HL-60 (cell line): ENCODE measurements around the gene DUSP28.

Experiments
- DNase-seq, 2 experiments: peaks; one replicate each; pipeline ENCODE4 v3.0.0-alpha.2; 2010 to 2020; ENCODE audit warnings: low read depth in 1 of 2, low spot score in 1 of 2
- H3K27ac ChIP-seq: fragments of 250-450 bp; sonication (Bioruptor Pico); replicated peaks from 2 replicates; pipeline ENCODE4 v1.5.1; 2020; ENCODE audit warnings: mild to moderate bottlenecking, moderate library complexity
- H3K27me3 ChIP-seq: fragments of 250-450 bp; sonication (Bioruptor Pico); 2 replicates; pipeline ENCODE4 v1.5.1; 2021; ENCODE audit warnings: mild to moderate bottlenecking, moderate library complexity; ENCODE audit not compliant: insufficient read depth, poor library complexity, severe bottlenecking
- H3K4me3 ChIP-seq: replicated peaks from 2 replicates; pipeline ENCODE4 v1.5.1; 2011; ENCODE audit warnings: mild to moderate bottlenecking, control low read depth, low read length; ENCODE audit not compliant: insufficient read depth
- GABPA ChIP-seq: IDR thresholded peaks from 2 replicates; pipeline ENCODE4 v1.6.1; 2012; ENCODE audit warnings: low read depth
- POLR2AphosphoS5 ChIP-seq: IDR thresholded peaks from 2 replicates; pipeline ENCODE4 v1.6.1; 2012; ENCODE audit warnings: low read depth
- SPI1 ChIP-seq: IDR thresholded peaks from 2 replicates; pipeline ENCODE4 v1.6.1; 2012; ENCODE audit warnings: low read depth, mild to moderate bottlenecking, borderline replicate concordance
- TF ChIP-seq, protein P1 (sequence below): IDR thresholded peaks from one replicate; pipeline ENCODE4 v1.5.1; 2011; ENCODE audit warnings: low read length, control low read depth, inconsistent platforms; ENCODE audit not compliant: insufficient read depth
- TF ChIP-seq, protein P2 (sequence below): IDR thresholded peaks from 2 replicates; pipeline ENCODE4 v1.6.1; 2012; ENCODE audit warnings: low read depth; ENCODE audit not compliant: insufficient replicate concordance

The DUSP28 gene

DNA sequence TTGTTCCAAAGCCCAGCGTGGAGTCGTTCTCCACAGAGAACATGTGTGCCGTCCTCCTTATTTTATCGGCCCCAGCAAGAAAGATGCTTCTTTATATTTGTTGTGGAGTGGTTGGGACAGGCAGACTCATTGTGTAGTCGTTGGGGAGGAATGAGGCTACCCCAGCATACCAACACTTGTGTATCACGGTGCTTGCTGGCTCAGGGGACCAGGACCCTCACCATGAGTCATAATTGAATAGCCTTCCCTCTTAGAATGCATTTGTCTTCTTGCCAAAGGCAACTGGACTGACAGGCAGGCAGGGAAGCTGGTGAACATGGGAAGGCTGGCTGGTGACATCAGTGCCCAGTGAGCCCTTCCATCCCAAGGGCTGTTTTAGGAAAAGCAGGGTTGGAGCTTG lies 31.1 kb downstream of the DUSP28 start:
- no peak for TF ChIP-seq GABPA
- TF ChIP-seq, protein P1, sequence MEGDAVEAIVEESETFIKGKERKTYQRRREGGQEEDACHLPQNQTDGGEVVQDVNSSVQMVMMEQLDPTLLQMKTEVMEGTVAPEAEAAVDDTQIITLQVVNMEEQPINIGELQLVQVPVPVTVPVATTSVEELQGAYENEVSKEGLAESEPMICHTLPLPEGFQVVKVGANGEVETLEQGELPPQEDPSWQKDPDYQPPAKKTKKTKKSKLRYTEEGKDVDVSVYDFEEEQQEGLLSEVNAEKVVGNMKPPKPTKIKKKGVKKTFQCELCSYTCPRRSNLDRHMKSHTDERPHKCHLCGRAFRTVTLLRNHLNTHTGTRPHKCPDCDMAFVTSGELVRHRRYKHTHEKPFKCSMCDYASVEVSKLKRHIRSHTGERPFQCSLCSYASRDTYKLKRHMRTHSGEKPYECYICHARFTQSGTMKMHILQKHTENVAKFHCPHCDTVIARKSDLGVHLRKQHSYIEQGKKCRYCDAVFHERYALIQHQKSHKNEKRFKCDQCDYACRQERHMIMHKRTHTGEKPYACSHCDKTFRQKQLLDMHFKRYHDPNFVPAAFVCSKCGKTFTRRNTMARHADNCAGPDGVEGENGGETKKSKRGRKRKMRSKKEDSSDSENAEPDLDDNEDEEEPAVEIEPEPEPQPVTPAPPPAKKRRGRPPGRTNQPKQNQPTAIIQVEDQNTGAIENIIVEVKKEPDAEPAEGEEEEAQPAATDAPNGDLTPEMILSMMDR: no peak
- Histone ChIP-seq H3K27me3 (no peaks in the 10 kb centered on the region), H3K27ac (no peak overlapping the region), H3K4me3 (no peak overlapping the region)
- DNase-seq: no peak

DNA sequence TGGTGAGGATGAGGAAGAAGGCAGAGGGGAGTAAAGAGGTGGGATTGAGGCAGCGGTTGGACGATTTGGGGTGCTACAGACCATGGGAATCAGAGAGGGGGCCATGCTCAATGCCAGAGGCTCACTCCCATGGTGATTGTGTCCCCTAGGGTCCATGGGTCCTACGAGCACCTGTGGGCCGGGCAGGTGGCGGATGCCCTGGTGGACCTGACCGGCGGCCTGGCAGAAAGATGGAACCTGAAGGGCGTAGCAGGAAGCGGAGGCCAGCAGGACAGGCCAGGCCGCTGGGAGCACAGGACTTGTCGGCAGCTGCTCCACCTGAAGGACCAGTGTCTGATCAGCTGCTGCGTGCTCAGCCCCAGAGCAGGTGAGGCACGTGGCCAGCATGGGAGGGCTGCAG lies 31.6 kb downstream of the DUSP28 start:
- TF ChIP-seq POLR2AphosphoS5: no peak
- TF ChIP-seq, protein P1: no peak
- TF ChIP-seq, protein P2, sequence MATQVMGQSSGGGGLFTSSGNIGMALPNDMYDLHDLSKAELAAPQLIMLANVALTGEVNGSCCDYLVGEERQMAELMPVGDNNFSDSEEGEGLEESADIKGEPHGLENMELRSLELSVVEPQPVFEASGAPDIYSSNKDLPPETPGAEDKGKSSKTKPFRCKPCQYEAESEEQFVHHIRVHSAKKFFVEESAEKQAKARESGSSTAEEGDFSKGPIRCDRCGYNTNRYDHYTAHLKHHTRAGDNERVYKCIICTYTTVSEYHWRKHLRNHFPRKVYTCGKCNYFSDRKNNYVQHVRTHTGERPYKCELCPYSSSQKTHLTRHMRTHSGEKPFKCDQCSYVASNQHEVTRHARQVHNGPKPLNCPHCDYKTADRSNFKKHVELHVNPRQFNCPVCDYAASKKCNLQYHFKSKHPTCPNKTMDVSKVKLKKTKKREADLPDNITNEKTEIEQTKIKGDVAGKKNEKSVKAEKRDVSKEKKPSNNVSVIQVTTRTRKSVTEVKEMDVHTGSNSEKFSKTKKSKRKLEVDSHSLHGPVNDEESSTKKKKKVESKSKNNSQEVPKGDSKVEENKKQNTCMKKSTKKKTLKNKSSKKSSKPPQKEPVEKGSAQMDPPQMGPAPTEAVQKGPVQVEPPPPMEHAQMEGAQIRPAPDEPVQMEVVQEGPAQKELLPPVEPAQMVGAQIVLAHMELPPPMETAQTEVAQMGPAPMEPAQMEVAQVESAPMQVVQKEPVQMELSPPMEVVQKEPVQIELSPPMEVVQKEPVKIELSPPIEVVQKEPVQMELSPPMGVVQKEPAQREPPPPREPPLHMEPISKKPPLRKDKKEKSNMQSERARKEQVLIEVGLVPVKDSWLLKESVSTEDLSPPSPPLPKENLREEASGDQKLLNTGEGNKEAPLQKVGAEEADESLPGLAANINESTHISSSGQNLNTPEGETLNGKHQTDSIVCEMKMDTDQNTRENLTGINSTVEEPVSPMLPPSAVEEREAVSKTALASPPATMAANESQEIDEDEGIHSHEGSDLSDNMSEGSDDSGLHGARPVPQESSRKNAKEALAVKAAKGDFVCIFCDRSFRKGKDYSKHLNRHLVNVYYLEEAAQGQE: no peak
- TF ChIP-seq SPI1: no peak
- Histone ChIP-seq H3K27ac (no peak overlapping the region), H3K4me3 (no peak overlapping the region), H3K27me3 (no peaks in the 10 kb centered on the region)
- no peak for DNase-seq

DNA sequence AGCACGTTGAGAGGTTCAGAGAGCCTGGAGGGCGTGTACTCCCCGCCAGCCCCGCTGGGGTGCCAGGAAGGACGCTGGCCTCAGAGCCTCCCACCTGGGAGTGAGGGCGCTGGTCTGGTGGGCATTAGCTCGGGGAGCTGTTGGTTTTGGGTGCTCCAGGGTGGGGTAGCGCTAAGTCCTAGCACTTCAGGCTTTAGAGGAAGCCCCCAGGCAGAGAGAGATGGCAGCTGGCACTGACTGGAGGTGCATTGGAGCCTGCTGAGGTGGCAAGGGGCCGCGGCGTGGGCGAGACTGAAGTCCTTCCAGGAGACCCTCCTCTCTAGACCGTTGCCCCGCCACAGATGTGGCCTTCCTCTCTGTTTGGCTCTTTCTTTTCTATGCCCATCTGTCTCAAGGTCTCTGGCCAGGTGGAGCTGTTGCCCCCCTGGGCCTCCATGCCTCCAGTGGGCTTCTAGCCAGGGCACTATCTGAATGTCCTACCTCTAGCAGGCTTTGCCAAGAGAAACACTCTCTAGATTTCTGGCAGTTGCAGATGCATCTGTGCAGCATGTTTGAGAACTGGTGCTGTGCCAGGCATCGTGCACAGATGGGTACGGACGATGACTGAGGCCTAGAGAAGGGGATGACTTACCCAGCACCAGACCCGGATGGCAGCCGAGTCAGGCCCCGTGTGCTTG lies 33.0 kb downstream of the DUSP28 start:
- no peak overlapping the region for H3K4me3 ChIP-seq
- no peaks in the 10 kb centered on the region for H3K27me3 ChIP-seq
- DNase-seq: no peak
- TF ChIP-seq, protein P2: no peak
- TF ChIP-seq GABPA (no peak), SPI1 (no peak)
- TF ChIP-seq, protein P1: no peak
- no peak overlapping the region for H3K27ac ChIP-seq

DNA sequence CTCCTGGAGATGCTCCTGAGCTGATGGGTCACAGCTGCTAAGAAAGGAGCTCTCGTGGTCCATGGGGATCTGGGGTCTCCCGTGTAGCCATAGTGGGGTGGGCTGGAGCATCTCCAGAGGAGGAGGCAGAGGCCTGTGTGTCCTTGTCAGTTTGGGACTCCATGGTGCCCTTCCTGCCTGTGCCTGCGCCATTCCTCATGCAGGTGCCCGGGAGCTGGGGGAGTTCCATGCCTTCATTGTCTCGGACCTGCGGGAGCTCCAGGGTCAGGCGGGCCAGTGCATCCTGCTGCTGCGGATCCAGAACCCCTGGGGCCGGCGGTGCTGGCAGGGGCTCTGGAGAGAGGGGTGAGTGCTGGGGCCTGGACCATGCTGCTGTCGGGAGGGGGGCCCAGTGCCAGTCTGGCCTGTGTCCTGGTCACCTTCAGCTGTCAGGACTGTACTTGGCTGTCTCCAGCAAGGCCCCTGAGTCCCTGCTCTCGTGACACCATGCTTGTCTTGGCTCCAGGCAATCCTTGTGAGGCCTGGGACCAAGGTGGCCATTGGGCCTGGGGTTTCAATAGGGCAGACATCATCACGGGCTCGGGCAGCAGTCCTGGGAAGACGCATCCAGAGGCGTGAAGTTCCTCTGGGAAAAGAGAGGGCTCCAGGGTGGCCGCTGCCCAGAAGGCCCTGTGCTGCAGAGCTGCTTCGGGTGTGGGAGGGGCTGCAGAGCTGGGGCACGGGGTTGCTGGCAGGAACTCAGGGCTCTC lies 33.7 kb downstream of the DUSP28 start:
- no peak for TF ChIP-seq SPI1
- TF ChIP-seq, protein P1: no peak
- DNase-seq: no peak
- no peak overlapping the region for H3K4me3 ChIP-seq

More for the DNA sequence above, 33.7 kb downstream of the DUSP28 start:
- H3K27ac ChIP-seq: no peak overlapping the region
- H3K27me3 ChIP-seq: no peaks in the 10 kb centered on the region
